Measurements from ENCODE around the gene DNAAF2.

DNA sequence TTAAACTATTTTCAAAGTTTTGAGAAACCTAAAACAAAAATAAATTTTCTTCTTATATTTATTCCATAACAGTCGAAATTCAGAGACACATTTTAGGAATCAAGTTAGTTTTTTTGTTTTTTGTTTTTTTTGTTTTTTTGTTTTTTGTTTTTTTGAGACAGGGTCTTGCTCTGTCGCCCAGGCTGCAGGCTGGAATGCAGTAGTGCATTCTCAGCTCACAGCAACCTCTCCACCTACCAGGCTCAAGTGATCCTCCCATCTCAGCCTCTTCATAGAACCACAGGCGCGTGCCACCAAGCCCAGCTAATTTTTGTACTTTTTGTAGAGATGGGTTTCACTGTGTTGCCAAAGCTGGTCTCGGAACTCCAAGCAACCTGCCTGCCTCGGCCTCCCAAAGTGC is 18.5 kb upstream of the DNAAF2 start:
- TF ChIP-seq POLR2AphosphoS5 (IDR thresholded peaks at IDR 0.05) (no peak), EP300 (IDR thresholded peaks at IDR 0.05) (no peak)
- TF ChIP-seq, protein P1, sequence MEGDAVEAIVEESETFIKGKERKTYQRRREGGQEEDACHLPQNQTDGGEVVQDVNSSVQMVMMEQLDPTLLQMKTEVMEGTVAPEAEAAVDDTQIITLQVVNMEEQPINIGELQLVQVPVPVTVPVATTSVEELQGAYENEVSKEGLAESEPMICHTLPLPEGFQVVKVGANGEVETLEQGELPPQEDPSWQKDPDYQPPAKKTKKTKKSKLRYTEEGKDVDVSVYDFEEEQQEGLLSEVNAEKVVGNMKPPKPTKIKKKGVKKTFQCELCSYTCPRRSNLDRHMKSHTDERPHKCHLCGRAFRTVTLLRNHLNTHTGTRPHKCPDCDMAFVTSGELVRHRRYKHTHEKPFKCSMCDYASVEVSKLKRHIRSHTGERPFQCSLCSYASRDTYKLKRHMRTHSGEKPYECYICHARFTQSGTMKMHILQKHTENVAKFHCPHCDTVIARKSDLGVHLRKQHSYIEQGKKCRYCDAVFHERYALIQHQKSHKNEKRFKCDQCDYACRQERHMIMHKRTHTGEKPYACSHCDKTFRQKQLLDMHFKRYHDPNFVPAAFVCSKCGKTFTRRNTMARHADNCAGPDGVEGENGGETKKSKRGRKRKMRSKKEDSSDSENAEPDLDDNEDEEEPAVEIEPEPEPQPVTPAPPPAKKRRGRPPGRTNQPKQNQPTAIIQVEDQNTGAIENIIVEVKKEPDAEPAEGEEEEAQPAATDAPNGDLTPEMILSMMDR (IDR thresholded peaks at IDR 0.05): no peak

All from suprapubic skin (tissue), 4 donors.